Epidermal melanocyte (primary cell): ENCODE results near the gene ALG8.

ENCODE experiments used
- DNase-seq: peaks from one replicate; pipeline ENCODE4 v3.0.0; 2011; ENCODE audit warnings: low spot score; ENCODE audit not compliant: insufficient read length

The ALG8 gene

GRCh38 chr11:78160557-78160956, 21.1 kb upstream of the ALG8 start:
- DNase-seq = no peak

- no peak for DNase-seq
These were observed 19.7 kb upstream of the ALG8 start for GRCh38 chr11:78158987-78159652.

GRCh38 chr11:78156127-78156844, 16.9 kb upstream of the ALG8 start:
- no peak for DNase-seq

GRCh38 chr11:78151804-78152203, 12.4 kb upstream of the ALG8 start:
- DNase-seq = no peak

DNA sequence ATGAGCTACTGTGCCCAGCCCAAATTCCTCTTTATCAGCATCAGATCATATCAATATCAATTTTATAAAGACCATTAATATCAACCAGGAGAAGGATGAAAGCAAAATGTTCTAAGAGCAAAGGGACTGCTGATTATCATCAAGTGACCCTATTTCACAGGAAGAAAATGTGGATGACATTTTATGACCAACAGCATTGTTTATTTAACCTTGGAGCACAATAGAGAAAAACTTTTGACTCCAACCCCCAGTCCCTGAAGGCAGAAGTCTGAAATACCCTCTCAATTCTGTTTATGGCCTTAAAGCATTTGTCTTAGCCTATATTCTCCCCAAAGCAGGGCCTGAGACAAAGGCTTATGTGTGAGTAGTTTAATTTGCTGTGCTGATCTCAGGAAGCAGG, 11.3 kb upstream of the ALG8 start:
- no peak for DNase-seq

DNA sequence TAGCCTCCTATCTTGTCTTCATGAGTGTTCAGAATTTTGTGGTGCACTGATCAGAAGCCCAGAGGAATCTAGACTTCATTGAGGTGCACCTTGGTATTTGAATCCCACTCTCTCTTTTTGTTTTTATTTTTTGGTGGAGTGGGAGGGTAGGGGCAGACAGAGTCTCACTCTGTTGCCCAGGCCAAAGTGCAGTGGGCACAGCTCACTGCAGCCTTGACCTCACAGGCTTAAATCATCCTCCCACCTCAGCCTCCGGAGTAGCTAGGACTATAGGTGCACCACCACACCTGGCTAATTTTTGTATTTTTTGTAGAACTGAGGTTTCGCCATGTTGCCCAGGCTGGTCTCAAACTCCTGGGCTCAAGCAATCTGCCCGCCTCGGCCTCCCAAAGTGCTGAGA, 10.9 kb upstream of the ALG8 start:
- DNase-seq = no peak

DNA sequence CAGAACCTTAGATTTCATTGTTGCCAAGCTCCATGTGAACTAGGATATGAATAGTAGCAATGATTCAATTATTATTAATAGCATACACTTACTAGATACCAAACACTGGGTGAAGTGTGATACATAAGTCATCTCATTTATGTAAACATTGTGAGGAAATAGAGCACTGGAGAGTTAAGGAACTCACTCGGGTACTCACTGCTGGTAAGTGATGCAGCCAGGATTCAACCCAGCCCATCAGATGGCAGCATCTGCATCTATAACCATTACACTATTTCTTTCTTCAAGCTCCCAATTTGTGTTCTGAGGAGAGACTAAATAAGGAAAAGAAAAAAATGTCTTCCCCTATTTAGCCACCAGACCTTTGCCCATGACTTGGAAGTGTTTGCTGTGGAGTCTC, 10.2 kb upstream of the ALG8 start:
- no peak for DNase-seq

- DNase-seq = no peak
These were observed 8.4 kb upstream of the ALG8 start for GRCh38 chr11:78147807-78148206.

DNA sequence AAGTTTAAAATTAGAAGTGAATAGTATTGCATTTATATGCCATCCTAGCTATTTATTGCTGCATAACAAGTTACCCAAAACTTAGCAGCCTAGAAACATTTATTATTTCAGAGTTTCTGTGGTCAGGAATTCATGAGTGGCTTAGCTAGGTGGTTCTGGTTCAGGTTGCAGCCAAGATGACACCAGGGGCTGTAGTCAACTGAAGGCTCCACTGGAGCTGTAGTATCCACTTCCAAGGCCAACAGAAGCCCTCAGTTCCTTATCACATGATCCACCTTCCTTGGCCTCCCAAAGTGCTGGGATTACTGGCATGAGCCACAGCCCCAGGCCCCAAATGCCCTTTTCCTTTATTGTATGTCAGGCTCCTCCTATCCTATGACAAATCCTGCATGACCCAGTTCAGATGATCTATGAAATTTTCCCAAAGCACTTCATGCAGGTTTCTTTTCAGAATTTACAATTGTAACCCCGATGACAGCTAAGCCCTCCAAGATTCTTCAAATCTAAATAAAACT, 6.1 kb upstream of the ALG8 start:
- DNase-seq = no peak

GRCh38 chr11:78140392-78141077, 1.1 kb upstream of the ALG8 start:
- no peak for DNase-seq

DNA sequence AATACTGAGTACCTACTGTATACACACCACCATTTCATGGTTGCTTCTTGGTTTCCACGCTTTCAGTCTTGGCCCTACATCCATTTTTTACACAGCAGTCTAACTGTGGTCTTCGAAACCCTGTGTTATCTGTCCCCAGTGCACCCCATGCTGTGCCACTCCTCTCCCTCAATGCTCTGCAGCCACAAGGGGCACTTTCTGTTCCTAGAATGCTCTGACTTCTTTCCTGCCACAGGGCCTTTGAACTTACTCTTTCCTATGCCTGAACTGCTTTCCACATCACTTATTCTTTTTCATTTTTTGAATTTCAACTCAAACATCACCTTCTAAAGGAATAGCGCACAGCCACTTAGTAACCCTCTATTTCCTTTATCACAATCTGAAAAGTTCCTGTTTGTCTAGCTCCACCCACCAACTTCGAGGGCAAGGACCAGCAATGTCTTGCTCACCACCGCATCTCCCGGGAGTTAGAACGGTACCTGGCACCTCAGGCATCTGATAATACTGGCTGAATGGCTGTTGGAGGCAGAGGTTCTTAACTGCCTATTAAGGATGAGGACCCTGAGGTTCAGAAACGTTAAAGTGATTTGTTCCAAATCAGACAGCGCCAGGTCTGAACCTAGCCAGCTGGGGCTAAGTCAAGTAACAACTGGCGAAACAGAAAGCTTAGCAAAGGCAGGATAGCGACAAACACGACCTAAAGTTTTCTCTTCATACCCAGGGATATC, 568 bp downstream of the ALG8 start:
- no peak for DNase-seq

GRCh38 chr11:78138291-78138690, 1.1 kb downstream of the ALG8 start:
- no peak for DNase-seq

- DNase-seq = no peak
These were observed 7.0 kb downstream of the ALG8 start for GRCh38 chr11:78132475-78132874.

- no peak for DNase-seq
These were observed 7.5 kb downstream of the ALG8 start for GRCh38 chr11:78131956-78132355.

DNA sequence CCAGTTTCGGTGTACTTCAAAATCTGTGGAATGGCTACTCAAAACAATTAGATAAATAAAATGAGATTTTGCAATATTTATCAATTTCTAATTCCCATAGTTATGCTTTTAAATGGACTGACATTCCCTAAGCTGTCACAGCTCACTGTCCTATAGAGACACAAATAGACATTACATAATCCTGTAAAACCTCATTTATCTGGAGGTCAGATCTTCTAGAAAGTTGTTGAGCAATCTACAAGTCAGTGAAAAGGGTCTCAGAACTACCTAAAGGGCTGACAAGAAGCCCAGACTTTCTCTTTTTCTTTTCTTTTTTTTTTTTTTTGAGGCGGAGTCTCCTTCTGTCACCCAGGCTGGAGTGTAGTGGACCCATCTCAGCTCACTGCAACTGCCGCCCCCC, 12.0 kb downstream of the ALG8 start:
- no peak for DNase-seq

- DNase-seq = no peak
These were observed 26.7 kb downstream of the ALG8 start for GRCh38 chr11:78112582-78113275.

DNA sequence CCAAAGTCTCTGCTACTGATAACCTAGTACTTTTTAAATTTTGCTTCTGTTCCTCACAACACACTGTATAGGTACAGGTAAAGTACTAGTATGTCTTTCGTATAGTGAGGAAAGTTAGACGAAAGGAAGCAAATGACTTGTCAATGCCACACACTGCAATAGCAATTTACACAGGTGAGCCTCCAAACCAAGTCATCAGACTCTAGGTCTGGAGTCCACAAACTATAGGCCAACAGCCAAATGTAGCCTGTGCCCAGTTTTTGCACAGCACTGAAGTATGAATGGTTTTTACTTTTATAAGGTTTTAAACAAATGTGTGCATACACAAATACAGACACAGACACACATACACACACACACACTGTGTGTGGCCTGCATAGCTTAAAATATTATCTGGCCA, 28.1 kb downstream of the ALG8 start:
- DNase-seq = no peak

DNA sequence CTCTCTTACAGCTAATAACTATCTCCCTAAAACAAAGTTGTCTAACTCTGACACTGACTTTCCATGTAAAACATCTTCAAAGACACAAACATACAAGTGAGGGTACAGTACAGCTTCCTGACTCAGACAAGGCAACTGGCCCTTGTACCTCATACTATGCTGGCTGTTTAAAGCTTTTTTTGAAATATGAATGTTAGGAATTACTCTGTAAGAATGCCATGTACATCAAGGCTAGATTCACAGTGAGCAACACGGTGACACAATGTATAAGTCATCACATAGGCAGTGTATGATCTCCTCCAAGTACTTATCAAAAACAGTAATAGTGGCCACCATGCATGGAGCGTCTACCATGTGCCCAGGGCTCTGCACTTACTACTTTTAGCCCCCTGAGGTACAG, 28.6 kb downstream of the ALG8 start:
- no peak for DNase-seq

- DNase-seq = no peak
These were observed 29.1 kb downstream of the ALG8 start for GRCh38 chr11:78110351-78110750.

DNA sequence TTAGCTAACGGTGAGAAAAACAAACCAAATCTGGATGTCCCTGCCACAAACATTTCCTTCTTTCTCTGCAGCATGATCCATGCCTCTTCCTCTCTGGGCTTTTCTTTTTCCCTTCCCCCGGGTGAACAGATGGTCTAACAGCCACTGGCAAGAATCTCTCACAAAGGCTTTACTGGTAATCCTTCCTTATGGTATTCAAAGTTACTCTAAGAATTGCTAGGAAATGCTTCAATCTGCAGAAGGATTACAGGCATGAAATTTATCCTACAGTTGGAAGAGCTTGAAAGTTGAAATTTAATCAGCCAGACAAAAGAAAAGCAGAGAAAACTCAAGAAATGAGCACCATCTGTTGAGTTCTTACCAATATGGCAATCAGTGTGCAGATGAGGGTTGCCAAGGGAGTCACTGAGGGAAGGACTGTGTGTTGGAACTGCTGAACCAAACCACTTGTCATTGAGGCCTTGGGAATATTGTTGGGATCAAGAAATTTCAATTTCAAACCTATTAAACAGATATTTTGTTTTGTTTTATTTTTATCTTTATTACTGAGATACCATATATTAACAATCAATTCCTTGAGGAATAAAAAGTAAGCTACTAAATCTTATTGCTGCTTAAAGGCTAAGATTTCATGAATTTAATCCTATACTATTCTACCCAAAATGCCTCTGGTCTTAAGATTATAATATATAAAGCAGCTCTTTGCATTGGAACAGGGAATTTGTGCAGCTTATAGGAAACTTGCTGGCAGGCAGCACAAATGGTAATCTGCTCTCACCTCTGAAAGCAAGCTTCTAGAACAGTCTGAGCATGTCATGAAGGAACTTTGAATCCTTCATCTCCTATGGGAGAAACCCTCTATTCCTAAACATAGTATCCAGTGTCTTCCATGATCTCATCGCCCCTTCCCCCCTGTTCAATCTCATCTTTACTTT, 30.1 kb downstream of the ALG8 start:
- no peak for DNase-seq
